HG02973 (cell line): Measurements from ENCODE around the gene SLC48A1.

Experiments used
- ATAC-seq: cut with Tn5 transposase; IDR thresholded peaks from one replicate; pipeline ENCODE4 v1.9.1; 2021; ENCODE audit warnings: moderate library complexity; ENCODE audit not compliant: unreplicated experiment

The SLC48A1 gene

DNA sequence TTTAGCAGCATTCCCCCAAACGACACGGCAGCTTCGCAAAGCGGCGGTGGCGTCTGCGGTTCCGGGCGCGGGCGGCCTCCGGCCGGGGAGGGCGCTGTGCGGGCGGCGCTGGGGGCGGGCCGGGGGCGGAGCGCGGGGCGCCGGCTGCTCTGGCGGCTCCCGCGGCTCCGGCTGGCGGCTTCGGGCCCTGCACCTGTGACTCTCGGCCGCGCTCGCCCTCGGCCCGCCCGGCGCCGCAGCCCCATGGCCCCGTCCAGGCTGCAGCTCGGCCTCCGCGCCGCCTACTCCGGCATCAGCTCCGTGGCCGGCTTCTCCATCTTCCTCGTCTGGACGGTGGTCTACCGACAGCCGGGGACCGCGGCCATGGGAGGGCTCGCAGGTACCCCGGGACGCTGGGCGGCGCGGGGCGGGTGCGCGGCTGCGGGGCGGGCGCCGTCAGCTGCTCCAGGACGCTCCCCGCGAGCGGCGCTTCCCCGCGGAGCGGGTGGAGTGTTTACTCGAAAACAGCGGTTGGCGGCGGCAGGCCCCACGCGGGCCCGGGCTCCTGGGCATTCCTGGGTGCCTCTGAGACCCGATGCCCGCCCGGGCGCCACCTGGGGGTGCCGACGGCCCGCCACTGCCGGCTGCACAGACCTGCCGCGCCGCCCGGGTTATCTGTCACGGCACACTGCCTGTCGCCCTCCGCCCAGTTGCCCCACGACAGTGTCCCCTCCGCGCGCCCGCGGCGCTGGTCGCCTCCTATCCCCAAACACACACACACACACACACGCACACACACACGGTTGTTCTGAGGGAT lies at the start of gene SLC48A1:
Gene SLC48A1, plus strand, starts transcription at position 177 of the 796 bp plus-strand sequence. Its CDS starts 67 bp downstream, at position 244.
- peak; percentile 81 for ATAC-seq

DNA sequence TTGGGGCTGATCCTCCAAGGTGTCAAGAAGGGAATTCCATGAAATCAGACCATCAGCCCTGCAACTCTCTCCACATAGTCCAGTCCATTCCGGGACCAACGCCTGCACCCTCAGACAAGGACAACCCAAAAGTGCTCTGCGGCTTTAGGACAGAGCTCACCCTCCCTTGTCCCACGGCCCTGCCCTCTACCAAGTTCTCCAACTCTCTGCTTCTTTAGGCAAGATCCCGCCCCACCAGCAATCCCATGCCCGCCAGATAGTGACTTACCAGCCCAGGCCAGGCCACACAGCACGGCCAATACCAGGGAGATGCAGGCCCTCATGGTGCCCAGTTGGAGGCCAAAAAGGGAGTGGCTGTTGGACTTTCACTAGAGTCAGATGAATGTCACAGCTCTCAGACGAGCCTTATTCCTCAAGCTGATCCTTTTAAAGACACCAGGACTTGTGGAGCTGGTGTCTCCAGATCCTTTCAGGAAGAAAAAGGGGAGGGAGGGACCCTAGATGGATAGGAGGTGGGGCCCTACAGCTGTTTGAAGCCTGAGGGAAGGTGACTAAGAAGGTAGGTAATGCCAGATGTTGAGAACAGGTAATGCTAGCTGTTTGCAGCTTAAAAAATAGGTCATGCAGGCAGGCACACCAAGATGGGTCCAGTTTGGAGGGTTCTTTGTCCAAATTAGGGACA lies 47.8 kb upstream of the SLC48A1 start, which contains the start of gene ENDOU:
Gene ENDOU, minus strand, starts transcription at position 400 of the 682 bp plus-strand sequence. Its CDS starts 77 bp downstream, at position 323.
- ATAC-seq = no peak

DNA sequence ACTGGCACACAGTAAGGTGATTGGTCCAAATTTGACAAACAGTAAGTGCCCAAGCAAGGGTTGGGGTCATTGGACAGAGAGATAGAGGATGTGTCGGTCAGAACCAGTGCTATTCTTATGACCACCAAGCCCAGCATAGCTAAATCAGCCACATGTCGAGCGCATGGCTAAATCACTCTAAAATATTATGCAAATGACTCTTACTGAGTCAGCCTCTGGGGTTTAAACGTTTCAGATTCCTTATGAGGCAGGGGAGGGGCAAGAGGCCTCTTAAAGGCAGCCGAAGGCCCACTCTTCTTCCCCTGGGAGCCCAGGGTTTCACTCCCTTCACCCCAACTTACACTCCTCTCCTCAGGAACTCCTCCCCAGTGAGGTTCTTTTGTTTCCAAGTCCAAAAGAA lies 47.1 kb upstream of the SLC48A1 start:
- ATAC-seq = peak; percentile 92

DNA sequence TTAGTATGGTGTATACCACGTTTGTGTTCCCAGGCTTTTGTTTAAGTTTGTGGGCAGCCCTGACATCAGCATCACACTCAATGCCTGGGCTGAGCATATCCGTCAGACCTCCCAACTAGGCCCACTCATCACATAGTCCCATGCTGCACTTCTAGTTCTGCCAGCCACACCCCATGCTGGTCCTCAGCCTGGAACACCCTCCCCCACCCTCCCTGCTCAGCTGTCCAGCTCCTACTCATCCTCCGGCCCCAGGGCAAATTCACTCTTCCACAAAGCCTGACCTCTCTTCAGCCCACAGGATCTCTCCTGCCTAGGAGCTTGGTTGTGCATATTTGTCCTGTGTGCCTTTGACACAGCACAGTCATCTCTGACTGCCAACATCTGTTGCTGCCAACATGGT lies 43.8 kb upstream of the SLC48A1 start:
- no peak for ATAC-seq

DNA sequence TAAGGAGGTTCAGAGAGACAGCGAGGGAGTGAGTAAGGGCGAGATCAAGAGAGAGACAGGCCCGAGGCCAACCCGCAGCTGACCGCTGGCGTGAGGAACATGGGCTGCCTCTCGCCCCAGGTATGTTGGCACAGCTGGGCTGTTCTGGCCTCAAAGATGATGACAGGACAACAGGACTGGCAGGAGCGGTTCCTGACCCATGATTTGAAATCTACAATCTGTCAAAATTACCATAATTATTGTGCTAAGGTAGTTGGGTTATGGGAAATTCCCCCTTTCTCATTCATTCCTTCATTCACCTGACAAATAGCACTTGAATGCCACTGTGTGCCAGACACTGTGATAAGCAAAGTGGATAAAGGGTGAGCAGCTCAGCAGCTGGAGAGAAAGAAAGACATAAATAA lies 42.7 kb upstream of the SLC48A1 start:
- no peak for ATAC-seq

DNA sequence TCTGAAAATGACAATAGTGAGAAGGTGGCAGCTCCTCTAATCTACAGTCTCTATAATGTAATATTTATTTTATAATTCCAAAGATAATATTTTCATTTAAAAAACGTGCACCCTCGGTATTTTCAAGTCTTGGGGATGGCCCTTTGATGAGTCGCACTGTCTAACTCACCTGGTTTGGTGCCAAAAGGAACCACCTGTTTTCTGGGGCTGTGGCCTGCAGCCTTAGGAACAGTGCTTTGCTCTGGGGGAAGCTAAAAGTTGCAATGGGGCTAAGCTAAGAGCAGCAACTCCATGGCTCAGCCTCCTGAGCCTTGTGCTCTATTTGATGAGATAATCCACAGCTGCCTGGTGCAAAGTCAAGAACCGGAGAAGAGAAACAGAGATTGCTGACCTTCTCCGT lies 41.3 kb upstream of the SLC48A1 start:
- ATAC-seq = no peak

GRCh38 chr12:47732504-47732903 lies 40.5 kb upstream of the SLC48A1 start:
- no peak for ATAC-seq

DNA sequence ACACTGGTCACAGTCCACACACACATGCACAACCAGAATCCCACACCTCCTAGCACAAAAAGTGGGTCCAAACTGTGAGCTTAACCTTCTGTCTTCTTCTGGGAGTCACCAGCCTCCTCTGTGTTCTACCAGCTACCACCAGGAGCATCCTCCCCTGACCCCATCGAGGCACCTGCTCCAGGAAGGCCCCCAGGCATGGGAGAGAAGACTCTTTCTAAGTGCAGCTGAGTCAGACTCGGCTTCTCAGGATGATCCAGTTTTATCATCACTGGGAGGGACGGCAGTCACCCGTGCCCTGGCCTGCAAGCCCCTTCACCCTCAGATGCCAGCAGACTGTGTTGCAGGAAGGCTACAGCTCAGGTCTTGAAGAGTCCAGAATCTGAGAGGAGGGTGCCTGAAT lies 39.9 kb upstream of the SLC48A1 start:
- no peak for ATAC-seq

GRCh38 chr12:47734725-47735480 lies 38.1 kb upstream of the SLC48A1 start:
- ATAC-seq = no peak

DNA sequence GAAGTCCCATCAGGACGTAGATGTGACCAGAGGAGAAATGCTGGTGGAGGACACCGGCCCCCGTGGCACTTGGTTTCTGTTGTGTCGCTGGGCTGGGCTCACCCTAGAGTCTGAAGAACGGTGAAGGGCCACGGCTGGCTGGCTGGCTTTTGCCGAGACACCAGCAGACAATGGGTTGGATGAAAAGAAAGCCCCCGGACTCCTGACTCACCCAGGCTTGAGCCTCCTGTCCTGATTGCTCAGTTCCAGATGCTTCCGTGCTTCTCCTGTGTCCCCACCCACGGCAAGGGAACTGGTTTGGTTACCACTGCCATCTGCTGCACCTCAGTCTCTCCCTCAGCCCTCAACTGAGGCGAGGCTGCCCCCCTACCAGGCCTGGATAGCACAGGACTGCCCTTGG lies 37.4 kb upstream of the SLC48A1 start:
- no peak for ATAC-seq

DNA sequence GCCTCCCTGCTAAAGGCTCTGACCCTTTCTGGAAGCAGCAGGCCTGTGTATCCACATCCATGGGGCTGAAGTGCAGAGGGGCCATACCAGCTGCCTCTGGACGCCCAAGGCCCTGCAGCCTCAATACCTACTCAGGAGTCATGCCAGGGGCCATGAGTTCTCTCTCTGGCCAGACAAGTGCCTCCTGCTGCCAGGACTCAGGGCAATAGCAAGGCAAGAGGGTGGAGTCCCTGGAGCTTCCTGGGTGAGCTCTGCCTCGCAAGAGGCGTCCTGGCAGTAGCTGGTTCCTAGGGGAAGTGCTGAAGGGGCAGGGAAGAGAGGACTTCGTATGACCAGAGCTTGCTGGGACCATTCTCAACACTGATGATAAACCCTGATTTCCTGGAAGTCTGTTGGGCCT lies 36.8 kb upstream of the SLC48A1 start:
- ATAC-seq = no peak

- no peak for ATAC-seq
These were observed 36.0 kb upstream of the SLC48A1 start for GRCh38 chr12:47736877-47737676.

DNA sequence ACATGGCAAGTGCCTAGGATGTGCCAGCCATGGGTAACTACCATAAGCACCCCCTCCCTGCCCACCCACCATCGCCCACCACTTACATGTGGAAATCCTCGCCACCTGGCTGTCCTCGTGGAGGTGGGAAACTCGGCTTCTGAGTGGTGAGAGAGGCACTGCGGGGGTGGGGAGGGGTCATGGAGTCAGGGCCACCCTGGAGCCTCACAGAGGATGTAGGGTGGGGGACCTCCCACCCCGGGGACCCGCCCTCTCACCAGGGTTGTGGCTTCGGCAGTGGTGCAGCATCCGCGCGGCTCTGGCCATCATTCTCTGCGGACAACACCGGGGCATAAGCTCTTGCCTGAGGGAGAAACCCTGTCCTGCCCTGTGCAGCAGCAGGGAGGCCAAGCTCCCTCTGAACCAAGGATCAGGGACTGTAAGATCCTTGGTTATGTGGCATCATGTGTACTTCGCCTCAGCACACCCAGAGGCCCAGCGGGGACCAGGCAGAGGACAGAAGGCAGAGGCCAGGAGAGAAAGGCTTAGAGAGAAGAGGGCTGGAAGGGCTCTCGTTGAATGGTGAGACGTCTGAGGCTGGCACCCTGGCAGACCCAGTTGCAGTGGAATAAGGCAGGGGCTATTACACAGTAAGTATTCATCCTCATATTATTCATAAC lies 35.0 kb upstream of the SLC48A1 start:
- ATAC-seq = no peak

GRCh38 chr12:47739297-47739696 lies 33.7 kb upstream of the SLC48A1 start:
- no peak for ATAC-seq

- ATAC-seq = peak; percentile 53
These were observed 33.1 kb upstream of the SLC48A1 start for GRCh38 chr12:47739979-47740378.

DNA sequence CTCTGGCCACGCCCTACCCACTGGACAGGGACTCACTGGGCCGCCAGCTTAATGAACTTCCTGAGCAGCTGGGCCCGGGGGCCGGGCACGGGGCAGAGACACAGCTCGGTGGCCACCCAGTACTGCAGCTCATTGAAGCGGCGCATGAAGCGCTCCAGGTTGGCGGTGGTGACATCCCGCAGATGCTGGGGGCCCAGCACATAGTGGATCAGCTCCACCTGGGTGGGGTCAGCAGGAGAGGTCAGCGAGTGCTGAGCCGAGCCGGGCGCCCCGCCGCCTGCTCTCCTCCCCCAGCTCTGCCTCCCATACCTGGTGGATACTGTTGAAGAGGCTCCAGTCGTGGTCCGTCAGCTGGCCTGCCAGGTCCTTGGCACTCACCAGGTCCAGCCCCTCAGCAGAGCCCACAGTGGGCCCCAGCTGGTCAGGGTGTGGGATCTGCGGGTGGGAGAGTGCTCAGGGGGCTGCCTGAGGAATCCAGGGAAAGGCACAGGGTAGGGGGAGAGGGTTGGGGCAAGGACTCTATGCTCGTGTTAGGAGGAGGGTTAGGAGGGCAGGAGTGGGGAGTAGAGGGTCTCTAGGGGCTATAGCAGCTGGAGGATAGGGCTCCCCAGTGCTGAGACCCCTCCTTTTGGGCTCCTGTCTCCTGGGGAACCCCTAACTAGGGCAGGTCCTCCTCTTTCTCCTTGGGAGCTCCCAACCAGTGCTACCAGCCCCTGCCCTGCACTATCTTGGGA lies 32.3 kb upstream of the SLC48A1 start:
- peak; percentile 46 for ATAC-seq

DNA sequence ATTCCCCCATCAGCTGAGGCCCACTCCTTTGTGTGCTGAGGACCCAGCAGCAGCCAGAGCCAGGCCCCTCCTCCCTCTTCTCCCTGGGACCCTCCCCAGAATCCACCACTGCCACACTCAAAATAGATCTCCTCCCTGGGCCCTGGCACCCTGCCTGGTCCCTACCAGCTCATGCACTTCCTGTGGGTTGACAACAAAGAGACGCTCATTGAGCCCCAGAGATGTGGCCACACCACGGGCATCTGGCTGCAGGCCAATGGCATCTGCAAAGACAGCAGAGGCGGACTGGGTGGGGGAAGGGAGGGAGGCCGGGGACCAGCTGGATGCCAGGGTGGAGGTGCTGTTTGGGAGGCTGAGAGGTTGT lies 31.7 kb upstream of the SLC48A1 start:
- no peak for ATAC-seq

DNA sequence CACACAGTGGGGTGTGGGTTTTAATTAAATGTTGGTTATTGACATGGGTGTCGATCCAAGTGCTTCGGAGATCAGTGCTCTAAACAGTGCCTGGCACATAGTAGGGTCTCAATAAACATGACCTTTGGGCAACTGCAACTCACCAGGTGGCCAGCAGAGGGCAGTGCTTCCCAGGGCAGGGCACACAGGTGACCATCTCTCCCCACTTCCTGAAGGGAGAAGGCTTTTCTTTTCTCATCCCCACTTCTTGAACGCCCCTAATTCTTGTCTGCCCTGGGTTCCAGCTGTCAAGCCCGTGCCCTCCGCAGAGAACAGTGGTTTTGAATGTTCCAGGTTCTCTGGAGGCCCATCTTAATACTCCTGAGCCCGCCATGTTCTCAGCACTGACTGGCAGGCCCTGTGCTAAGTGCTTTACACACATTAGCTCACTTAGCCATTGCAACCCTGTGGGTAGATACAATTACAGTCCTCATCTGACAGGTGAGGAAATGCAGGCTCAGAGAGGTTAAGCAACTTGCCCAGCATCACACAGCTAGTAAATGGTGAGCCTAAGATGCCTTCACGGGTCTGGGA lies 30.7 kb upstream of the SLC48A1 start:
- ATAC-seq = no peak

- ATAC-seq = no peak
These were observed 29.7 kb upstream of the SLC48A1 start for GRCh38 chr12:47743311-47743860.
